Brain microvascular endothelial cell (primary cell): ENCODE data around the gene PGLYRP2.

Experiments used
- DNase-seq: peaks from one replicate; pipeline ENCODE4 v3.0.0-alpha.2; 2020
- H3K27ac ChIP-seq: fragments of 250-450 bp; sonication (Bioruptor Pico); 2 replicates; pipeline ENCODE4 v1.5.1; 2020; ENCODE audit warnings: mild to moderate bottlenecking, moderate library complexity
- H3K27me3 ChIP-seq: fragments of 250-450 bp; sonication (Bioruptor Pico); replicated peaks from 2 replicates; pipeline ENCODE4 v1.5.1; 2020; ENCODE audit warnings: mild to moderate bottlenecking
- H3K36me3 ChIP-seq: fragments of 250-450 bp; sonication (Bioruptor Pico); replicated peaks from 2 replicates; pipeline ENCODE4 v1.5.1; 2020; ENCODE audit warnings: mild to moderate bottlenecking
- H3K4me3 ChIP-seq: 2 replicates; pipeline ENCODE4 v1.5.1; 2011; ENCODE audit warnings: low read depth, mild to moderate bottlenecking, control low read depth, low read length, moderate library complexity
- in situ Hi-C: cut with HindIII; loops from 2 replicates; pipeline ENCODE4 v1.10.0; 2017; ENCODE audit warnings: low sequenced_read_pairs, low pct_ligation_motif_present
- TF ChIP-seq, protein P1 (sequence below): IDR thresholded peaks from 2 replicates; pipeline ENCODE4 v1.5.1; 2011; ENCODE audit warnings: low read depth, mild to moderate bottlenecking, moderate library complexity, low read length, control low read depth, inconsistent platforms; ENCODE audit errors: missing control alignments

PGLYRP2 gene

DNA sequence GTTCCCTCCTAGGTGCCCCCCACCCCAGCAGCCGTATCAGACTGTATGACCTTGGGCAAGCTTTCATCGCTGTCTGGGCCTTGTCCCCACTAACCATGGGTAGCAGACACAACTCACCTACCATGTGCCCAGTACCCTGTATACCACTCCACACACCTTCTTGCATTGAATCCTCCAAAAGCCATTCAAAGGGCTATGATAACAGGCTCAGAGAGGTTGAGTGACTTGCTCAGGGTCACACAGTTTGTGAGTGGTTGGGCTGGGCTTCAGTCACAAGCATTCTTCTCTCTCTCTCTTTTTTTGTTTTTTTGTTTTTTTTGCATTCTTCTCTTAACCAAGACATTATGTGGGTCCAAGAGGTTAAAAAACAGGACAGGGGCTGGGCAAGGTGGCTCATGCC, 17.6 kb downstream of the PGLYRP2 start:
- H3K27ac ChIP-seq = no peak overlapping the region
- no peak for DNase-seq
- TF ChIP-seq, protein P1, sequence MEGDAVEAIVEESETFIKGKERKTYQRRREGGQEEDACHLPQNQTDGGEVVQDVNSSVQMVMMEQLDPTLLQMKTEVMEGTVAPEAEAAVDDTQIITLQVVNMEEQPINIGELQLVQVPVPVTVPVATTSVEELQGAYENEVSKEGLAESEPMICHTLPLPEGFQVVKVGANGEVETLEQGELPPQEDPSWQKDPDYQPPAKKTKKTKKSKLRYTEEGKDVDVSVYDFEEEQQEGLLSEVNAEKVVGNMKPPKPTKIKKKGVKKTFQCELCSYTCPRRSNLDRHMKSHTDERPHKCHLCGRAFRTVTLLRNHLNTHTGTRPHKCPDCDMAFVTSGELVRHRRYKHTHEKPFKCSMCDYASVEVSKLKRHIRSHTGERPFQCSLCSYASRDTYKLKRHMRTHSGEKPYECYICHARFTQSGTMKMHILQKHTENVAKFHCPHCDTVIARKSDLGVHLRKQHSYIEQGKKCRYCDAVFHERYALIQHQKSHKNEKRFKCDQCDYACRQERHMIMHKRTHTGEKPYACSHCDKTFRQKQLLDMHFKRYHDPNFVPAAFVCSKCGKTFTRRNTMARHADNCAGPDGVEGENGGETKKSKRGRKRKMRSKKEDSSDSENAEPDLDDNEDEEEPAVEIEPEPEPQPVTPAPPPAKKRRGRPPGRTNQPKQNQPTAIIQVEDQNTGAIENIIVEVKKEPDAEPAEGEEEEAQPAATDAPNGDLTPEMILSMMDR = no peak
- in situ Hi-C loops = no loop called here
- no peaks in the 10 kb centered on the region for H3K36me3 ChIP-seq
- no peak overlapping the region for H3K4me3 ChIP-seq
- H3K27me3 ChIP-seq = peaks cover 16% of the 10 kb centered on the region

DNA sequence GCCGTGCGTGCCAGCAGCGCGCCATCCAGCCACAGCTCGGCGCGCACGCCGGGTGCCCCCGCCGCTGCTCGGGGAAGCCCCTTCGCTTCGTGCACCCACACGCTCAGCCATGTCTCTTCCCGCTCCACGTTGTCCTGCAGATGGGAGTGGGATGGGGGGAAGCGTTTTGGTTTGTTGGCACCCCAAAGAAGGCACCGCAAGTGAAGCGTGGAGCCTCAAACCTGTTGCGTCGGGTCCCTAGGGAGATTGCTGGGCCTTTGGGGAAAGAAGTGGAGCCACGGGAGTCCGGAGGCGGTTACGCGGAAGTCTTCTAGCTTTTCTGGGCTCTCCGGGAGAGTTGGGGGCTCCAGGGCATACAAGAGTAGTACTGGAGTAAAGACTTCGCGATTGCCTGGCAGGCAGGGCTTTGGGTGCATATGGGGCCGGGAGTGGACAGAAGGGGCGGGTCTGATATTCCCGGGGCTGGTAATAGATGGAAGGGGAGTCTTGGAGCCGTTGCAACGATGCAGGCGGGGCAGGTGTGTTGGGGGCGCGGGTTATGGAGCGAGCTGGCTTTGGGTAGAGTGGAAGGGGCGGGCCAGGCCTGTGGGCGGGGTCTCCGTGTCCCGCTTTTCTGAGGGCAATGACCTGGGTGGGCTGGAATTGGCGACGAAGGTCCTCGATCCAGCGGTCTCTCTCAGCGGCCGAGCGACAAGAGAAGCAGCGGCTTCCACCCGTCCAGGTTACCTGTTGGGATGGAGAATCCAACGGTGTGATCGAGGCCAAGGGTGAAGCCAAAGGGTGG, 21.4 kb downstream of the PGLYRP2 start:
- H3K27me3 ChIP-seq = peaks cover 26% of the 10 kb centered on the region
- no peak overlapping the region for H3K4me3 ChIP-seq
- no peak for DNase-seq
- TF ChIP-seq, protein P1 = no peak
- no peaks in the 10 kb centered on the region for H3K36me3 ChIP-seq
- in situ Hi-C loops = no loop called here
- no peak overlapping the region for H3K27ac ChIP-seq

DNA sequence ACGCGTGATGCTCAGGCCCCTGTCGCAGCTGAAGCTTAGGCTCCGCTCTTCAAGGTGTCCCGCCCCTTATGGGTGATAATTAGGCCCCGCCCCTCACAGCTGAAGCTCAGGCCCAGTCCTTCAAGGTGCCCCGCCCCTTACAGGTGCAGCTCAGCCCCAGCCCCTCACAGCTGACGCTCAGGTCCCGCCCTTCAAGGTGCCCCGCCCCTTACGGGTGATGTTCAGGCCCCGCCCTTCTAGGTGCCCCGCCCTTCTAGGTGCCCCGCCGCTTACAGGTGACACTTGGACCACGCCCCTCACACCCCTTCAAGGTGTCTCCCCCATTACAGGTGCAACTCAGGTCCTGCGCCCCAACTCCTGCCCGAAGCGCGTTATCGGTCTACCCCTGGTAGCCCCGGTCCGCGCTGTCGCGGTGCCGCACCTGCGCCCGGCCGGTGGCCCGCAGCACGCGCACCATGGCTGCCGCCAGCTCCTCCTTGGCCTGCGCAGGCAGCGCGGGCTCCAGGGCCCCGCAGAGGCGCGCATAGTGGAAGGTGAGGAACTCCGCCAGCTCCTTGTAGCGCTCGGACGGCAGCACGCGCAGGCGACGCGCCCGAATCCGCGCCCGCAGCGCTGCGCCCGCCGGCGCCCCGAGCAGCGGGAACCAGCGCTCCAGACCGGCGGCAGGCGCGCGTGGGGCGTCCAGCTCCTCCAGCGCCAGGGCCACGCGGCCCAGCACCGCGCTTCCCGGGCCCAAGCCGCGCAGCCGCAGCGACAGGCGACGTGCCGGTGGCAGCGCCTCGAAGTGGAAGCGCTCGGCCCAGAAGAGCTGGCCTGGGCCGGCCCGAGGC, 22.2 kb downstream of the PGLYRP2 start:
- DNase-seq = no peak

DNA sequence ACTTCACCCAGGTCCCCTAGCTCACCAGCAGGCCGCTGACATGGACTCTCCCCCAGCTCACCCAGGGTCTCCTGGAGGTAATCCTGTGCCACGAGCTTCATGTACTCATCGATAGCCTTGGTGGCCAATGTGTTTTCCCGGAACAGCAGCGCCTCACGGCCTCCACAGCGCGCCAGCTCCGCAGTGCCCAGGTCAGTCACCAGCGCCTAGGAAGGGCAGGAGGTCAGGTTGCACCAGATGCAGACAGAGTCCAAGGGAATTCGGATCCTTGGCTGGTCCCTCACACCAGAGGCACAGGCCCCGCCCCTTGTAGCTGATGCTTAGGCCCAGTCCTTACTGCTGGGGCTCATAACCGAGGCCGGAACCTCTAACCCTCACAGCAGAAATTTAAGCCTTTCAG, 22.9 kb downstream of the PGLYRP2 start:
- Histone ChIP-seq H3K4me3 (no peak overlapping the region), H3K27ac (no peak overlapping the region), H3K27me3 (peaks cover 26% of the 10 kb centered on the region), H3K36me3 (no peaks in the 10 kb centered on the region)
- no peak for DNase-seq
- TF ChIP-seq, protein P1 = no peak
- in situ Hi-C loops = no loop called here

More for the DNA sequence above, 22.2 kb downstream of the PGLYRP2 start:
- TF ChIP-seq, protein P1 = no peak
- in situ Hi-C loops = no loop called here
- H3K4me3 ChIP-seq = no peak overlapping the region
- no peaks in the 10 kb centered on the region for H3K36me3 ChIP-seq
- no peak overlapping the region for H3K27ac ChIP-seq
- peaks cover 26% of the 10 kb centered on the region for H3K27me3 ChIP-seq

DNA sequence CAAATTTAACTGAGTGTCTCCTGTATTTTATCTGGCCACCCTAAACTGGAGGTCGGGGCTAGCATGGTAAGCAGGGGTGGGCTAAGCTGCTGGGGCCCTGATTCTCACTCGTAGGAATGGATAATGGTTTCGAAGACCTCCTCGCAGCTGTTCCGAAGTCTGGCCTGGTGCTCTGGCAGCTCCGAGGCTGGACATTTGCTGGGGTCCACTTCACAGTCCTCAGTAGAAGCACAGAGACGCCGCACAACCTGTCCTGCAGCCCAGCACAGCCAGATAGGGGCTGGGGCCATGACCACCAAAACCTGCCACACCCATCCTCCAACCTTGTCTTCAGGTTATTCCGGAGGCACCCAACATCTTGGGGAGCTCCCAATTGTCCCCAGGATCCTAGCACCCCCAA, 23.3 kb downstream of the PGLYRP2 start:
- Histone ChIP-seq H3K36me3 (no peaks in the 10 kb centered on the region), H3K27ac (no peak overlapping the region), H3K4me3 (no peak overlapping the region), H3K27me3 (peaks cover 26% of the 10 kb centered on the region)
- TF ChIP-seq, protein P1 = no peak
- in situ Hi-C loops = no loop called here
- no peak for DNase-seq
